Chondrocyte (in vitro differentiated cells): Measurements from ENCODE around the gene STXBP3. TPM values are rescaled to one million over a fixed set of nuclear protein-coding genes. Genes with fewer than 3 reads are reported as not detected.
A peak's percentile ranks its signal among the peaks of the same experiment; 100 is the strongest.

Experiments
- DNase-seq: peaks from one replicate; pipeline ENCODE4 v3.0.0; 2021; ENCODE audit warnings: mixed read lengths, low spot score
- H3K27ac Mint-ChIP-seq: one replicate; pipeline ENCODE4 v1.8.0; 2021; ENCODE audit warnings: mild to moderate bottlenecking, moderate library complexity, mixed read lengths; ENCODE audit not compliant: unreplicated experiment
- H3K27me3 Mint-ChIP-seq: 2 replicates; pipeline ENCODE4 v1.8.0; 2021; ENCODE audit warnings: low read depth, mixed read lengths
- H3K36me3 Mint-ChIP-seq: 2 replicates; pipeline ENCODE4 v1.8.0; 2021; ENCODE audit warnings: low read depth, mixed read lengths
- H3K4me1 Mint-ChIP-seq: 2 replicates; pipeline ENCODE4 v1.8.0; 2021; ENCODE audit warnings: low read depth, mild to moderate bottlenecking, mixed read lengths
- H3K4me3 Mint-ChIP-seq: one replicate; pipeline ENCODE4 v1.8.0; 2021; ENCODE audit warnings: mild to moderate bottlenecking, moderate library complexity, mixed read lengths; ENCODE audit not compliant: unreplicated experiment
- H3K9me3 Mint-ChIP-seq: 2 replicates; pipeline ENCODE4 v1.8.0; 2021; ENCODE audit warnings: low read depth, mixed read lengths
- CTCF ChIP-seq: fragments of 200-600 bp; sonication (generic); IDR thresholded peaks from 2 replicates; pipeline ENCODE4 v1.5.0; 2021; ENCODE audit warnings: antibody characterized with exemption, mild to moderate bottlenecking, moderate library complexity
- total RNA-seq: library from RNA; stranded (reverse); gene quantifications from 3 replicates; pipeline ENCODE4 v1.2.1, GENCODE V29; 2021

Gene STXBP3
- total RNA-seq, 1 donor from 2014 or later = 41.6 TPM

DNA sequence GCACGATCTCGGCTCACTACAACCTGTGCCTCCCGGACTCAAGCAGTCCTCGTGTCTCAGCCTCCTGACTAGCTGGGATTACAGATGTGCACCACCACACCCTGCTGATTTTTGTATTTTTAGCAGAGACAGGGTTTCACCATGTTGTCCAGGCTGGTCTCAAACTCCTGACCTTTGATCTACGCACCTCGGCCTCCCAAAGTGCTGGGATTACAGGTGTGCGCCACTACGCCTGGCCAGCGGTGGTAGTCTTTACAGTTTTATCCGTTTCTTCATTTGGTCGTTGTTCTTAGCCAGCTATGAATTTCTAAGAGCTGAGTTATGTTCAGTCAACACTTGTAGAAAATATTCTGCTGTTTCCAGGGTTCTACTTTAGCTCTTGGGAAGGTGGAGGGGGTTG is 57.1 kb downstream of the STXBP3 start:
- DNase-seq = no peak
- H3K4me3 Mint-ChIP-seq = no peak overlapping the region
- H3K36me3 Mint-ChIP-seq = peaks cover 23% of the 10 kb centered on the region
- H3K4me1 Mint-ChIP-seq = peaks cover 61% of the 10 kb centered on the region
- peaks cover 2% of the 10 kb centered on the region for H3K9me3 Mint-ChIP-seq
- TF ChIP-seq CTCF = no peak
- no peaks in the 10 kb centered on the region for H3K27me3 Mint-ChIP-seq
- peak overlapping the region; percentile 73 for H3K27ac Mint-ChIP-seq

- H3K9me3 Mint-ChIP-seq = no peaks in the 10 kb centered on the region
- peak overlapping the region; percentile 24 for H3K27ac Mint-ChIP-seq
- peaks cover 29% of the 10 kb centered on the region for H3K4me1 Mint-ChIP-seq
- H3K27me3 Mint-ChIP-seq = no peaks in the 10 kb centered on the region
- no peak for DNase-seq
- H3K4me3 Mint-ChIP-seq = no peak overlapping the region
- TF ChIP-seq CTCF = no peak
- H3K36me3 Mint-ChIP-seq = peaks cover 15% of the 10 kb centered on the region
Measured at GRCh38 chr1:108808438-108808837, 62.0 kb downstream of the STXBP3 start.

DNA sequence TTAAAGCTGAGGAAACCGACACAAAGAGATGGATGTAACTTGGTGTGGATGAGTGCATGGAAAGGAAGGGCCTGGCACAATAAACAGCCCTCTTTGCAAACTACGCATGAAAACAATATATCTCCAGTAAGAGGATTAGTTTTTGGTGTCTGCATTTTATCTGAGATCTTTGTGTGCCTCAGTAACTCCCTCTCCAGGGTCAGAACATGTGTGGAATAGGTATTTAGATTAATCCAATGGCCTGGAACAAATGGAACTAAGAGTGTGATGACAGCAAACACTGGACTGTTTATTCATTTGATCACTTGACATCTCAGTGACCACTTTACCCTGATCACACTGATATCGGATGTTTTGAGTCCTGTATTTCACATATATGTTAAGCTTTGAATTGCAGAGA is 65.1 kb downstream of the STXBP3 start:
- no peak for DNase-seq
- Mint-ChIP-seq H3K36me3 (peaks cover 9% of the 10 kb centered on the region), H3K4me1 (peaks cover 45% of the 10 kb centered on the region), H3K27me3 (no peaks in the 10 kb centered on the region), H3K27ac (no peak overlapping the region), H3K4me3 (no peak overlapping the region), H3K9me3 (no peaks in the 10 kb centered on the region)
- TF ChIP-seq CTCF = no peak

- no peak for TF ChIP-seq CTCF
- H3K4me1 Mint-ChIP-seq = peaks cover 55% of the 10 kb centered on the region
- H3K27ac Mint-ChIP-seq = no peak overlapping the region
- no peak for DNase-seq
- H3K9me3 Mint-ChIP-seq = no peaks in the 10 kb centered on the region
- H3K27me3 Mint-ChIP-seq = no peaks in the 10 kb centered on the region
- no peak overlapping the region for H3K4me3 Mint-ChIP-seq
- peaks cover 5% of the 10 kb centered on the region for H3K36me3 Mint-ChIP-seq
Measured at GRCh38 chr1:108813326-108813725, 66.9 kb downstream of the STXBP3 start.

- H3K36me3 Mint-ChIP-seq = peaks cover 2% of the 10 kb centered on the region
- H3K27me3 Mint-ChIP-seq = no peaks in the 10 kb centered on the region
- H3K9me3 Mint-ChIP-seq = no peaks in the 10 kb centered on the region
- peak overlapping the region; percentile 100 for H3K27ac Mint-ChIP-seq
- peaks cover 53% of the 10 kb centered on the region for H3K4me1 Mint-ChIP-seq
- DNase-seq = no peak
- TF ChIP-seq CTCF = no peak
- no peak overlapping the region for H3K4me3 Mint-ChIP-seq
Measured at GRCh38 chr1:108814343-108815125, 68.1 kb downstream of the STXBP3 start.
